IPS-20b (cell line): ENCODE results near the gene TTLL5.

ENCODE experiments used
- H3K27ac ChIP-seq: one replicate; pipeline ENCODE4 v1.5.1; 2013; ENCODE audit warnings: low read length
- H3K27me3 ChIP-seq: 2 replicates; pipeline ENCODE4 v1.6.1; 2013; ENCODE audit warnings: mild to moderate bottlenecking, low read length, inconsistent platforms; ENCODE audit not compliant: insufficient read depth
- H3K36me3 ChIP-seq: 2 replicates; pipeline ENCODE4 v1.6.1; 2013; ENCODE audit warnings: low read depth, mild to moderate bottlenecking, inconsistent platforms, low read length, moderate library complexity; ENCODE audit not compliant: insufficient read depth
- H3K4me1 ChIP-seq: 2 replicates; pipeline ENCODE4 v1.6.1; 2013; ENCODE audit warnings: mild to moderate bottlenecking, control low read depth, inconsistent platforms, low read length, moderate library complexity; ENCODE audit not compliant: insufficient read depth
- H3K4me3 ChIP-seq: 2 replicates; pipeline ENCODE4 v1.5.1; 2013; ENCODE audit warnings: mild to moderate bottlenecking, low read length, inconsistent platforms
- H3K9ac ChIP-seq: 2 replicates; pipeline ENCODE4 v1.6.1; 2013; ENCODE audit warnings: low read depth, mild to moderate bottlenecking, inconsistent platforms, low read length, moderate library complexity
- H3K9me3 ChIP-seq: 2 replicates; pipeline ENCODE4 v1.6.1; 2013; ENCODE audit warnings: mild to moderate bottlenecking, low read depth, low read length, inconsistent platforms; ENCODE audit not compliant: insufficient read depth

The TTLL5 gene

DNA sequence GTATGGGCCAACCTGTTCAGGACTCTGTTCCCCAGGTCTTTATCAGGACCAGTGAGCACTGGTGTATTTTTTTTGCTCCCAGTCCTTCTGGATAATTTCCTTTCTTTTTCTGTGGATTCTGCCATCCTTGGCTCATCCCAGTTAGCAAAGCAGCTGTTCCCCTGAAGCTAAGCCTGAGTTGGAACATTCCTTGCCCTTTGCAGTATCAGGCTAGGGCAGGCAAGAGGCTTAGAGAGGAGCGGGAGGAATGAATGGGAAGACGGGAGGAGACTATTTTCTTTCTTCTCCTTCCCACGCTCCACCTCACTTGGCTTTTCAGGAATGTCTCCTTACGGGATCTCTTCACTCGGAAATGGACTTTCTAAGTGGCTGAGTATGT lies 29.6 kb upstream of the TTLL5 start:
- Histone ChIP-seq H3K27ac (peak overlapping the region; percentile 83), H3K27me3 (no peaks in the 10 kb centered on the region), H3K4me1 (peaks cover 25% of the 10 kb centered on the region), H3K4me3 (peak overlapping the region; percentile 50), H3K36me3 (no peaks in the 10 kb centered on the region), H3K9me3 (no peaks in the 10 kb centered on the region), H3K9ac (peak overlapping the region; percentile 73; the same call in 1 of the 2 replicates)

DNA sequence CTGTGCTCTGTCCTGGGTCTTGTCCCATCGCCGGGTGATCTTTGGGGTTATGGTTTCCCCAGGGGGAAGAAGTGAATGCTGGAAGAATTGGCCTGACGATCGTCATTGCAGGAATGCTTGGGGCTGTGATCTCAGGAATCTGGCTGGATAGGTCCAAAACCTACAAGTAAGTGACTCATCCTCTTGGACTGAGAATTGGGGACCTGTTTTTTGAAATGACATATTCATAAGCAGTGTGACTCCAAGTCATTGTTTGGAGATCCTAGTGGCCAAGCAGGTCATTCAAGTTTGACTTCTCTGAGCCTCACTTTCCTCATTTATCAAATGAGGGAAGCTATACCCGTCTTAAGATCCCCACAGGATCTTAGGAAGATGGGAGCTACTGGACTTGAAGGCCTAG lies 26.2 kb upstream of the TTLL5 start:
- no peak overlapping the region for H3K27ac ChIP-seq
- H3K36me3 ChIP-seq = no peaks in the 10 kb centered on the region
- H3K4me1 ChIP-seq = peaks cover 23% of the 10 kb centered on the region
- H3K4me3 ChIP-seq = no peak overlapping the region
- no peak overlapping the region for H3K9ac ChIP-seq
- H3K27me3 ChIP-seq = no peaks in the 10 kb centered on the region
- no peaks in the 10 kb centered on the region for H3K9me3 ChIP-seq

DNA sequence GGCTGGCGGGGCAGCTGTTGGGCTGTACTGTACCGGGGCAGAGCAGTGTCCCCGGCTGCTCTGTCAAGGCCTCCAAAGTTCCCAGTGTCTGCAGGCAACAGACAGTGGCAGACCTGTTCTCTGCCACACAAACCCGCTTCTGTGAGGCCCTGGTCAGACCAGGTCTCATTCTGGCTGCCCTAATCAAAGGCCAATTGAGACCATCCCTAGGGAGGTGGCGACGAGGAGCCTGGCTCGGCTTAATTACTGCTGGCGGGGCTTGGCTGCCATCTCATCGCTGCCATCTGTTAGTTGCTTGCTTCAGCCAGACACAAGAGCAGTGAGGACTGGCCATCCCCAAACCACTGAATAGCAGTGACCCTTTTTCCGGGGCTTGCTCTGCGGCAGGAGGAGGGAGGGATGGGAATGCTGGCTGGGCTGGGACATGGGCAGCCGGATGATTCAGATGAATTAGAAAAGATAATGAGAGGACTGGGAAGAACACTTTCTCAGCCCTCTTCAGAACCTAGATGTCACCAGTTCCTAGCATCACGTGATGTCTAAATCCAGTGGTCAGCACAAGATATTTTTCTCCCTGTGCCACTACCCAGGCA lies 24.9 kb upstream of the TTLL5 start:
- Histone ChIP-seq H3K4me3 (no peak overlapping the region), H3K27ac (no peak overlapping the region), H3K9me3 (no peaks in the 10 kb centered on the region), H3K4me1 (peaks cover 14% of the 10 kb centered on the region), H3K27me3 (no peaks in the 10 kb centered on the region), H3K36me3 (no peaks in the 10 kb centered on the region), H3K9ac (no peak overlapping the region)

DNA sequence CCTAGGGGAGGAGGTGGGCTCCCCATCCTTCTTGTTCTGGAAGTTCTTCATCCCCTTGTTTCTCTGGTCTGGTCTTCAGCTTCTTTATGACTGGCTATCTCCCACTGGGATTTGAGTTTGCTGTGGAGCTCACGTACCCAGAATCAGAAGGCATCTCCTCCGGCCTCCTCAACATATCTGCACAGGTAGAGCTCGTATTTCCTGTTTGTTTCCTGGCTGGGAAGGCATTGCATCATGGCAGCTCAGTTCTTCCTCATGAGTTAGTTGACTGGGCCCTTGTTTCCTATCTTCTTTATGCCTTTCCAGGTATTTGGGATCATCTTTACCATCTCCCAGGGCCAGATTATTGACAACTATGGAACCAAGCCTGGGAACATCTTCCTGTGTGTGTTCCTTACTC lies 20.2 kb upstream of the TTLL5 start:
- Histone ChIP-seq H3K9me3 (no peaks in the 10 kb centered on the region), H3K27me3 (no peaks in the 10 kb centered on the region), H3K27ac (no peak overlapping the region), H3K4me1 (no peaks in the 10 kb centered on the region), H3K36me3 (no peaks in the 10 kb centered on the region), H3K4me3 (no peak overlapping the region), H3K9ac (no peak overlapping the region)

DNA sequence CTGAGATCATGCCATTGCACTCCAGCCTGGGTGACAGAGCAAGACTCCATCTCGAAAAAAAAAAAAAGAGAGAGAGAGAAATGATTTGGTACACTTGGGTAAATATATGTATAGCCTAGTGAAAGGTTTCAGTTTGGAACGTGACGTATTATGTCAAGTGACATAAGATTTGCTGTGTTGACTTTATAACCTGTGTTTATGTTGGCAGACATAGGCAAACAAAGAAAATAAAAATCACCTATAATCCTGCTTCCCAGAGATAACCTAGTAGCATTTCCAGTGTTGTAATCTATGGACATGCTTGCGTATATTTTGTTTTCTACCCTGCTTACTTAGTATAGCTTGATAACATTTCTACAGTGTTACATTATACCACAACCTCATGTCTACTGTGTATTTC lies 17.1 kb upstream of the TTLL5 start:
- Histone ChIP-seq H3K4me3 (no peak overlapping the region), H3K27me3 (no peaks in the 10 kb centered on the region), H3K36me3 (peaks cover 16% of the 10 kb centered on the region), H3K4me1 (no peaks in the 10 kb centered on the region), H3K9ac (no peak overlapping the region), H3K27ac (no peak overlapping the region), H3K9me3 (no peaks in the 10 kb centered on the region)

DNA sequence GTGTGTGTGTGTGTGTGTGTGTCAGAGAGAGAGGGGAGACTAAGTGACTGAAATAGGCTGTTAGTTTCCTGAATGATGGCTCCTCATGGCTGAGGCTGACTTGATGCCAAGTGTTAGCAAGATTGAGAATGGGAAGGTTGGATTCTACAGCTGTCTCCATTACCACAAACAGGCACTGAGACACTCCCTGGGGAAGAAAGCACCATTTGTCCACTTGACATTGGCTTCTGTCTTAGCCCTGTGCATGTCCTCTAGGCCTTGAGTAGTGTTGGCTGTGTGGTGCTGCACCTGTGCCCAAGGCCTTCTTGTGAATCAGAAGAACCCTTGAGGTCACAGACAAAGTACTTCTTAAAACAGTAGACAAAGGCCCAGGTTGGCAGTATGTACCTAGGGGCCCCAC lies 16.0 kb upstream of the TTLL5 start:
- no peak overlapping the region for H3K9ac ChIP-seq
- no peaks in the 10 kb centered on the region for H3K9me3 ChIP-seq
- no peak overlapping the region for H3K27ac ChIP-seq
- no peaks in the 10 kb centered on the region for H3K27me3 ChIP-seq
- no peak overlapping the region for H3K4me3 ChIP-seq
- H3K4me1 ChIP-seq = no peaks in the 10 kb centered on the region
- peaks cover 27% of the 10 kb centered on the region for H3K36me3 ChIP-seq

DNA sequence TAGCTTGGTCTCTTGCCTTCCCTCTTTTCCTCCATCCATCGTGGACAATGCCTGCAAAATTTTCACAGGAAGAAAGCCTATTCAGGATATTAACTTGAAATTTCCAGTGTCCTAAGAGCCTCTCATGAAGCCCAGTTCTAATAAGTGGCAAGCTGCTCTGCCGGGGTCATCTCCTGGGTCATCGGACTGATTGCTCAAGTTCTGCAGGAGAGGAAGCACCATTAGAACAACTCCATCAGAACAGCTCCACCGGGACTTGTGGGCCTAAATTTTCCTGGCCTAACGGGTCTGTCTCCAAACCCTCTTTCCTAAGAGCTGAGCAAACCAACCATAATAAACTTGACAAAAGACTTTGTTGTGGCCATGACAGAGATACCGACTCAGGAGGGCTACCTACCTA lies 14.3 kb upstream of the TTLL5 start:
- Histone ChIP-seq H3K4me3 (no peak overlapping the region), H3K9me3 (no peaks in the 10 kb centered on the region), H3K9ac (no peak overlapping the region), H3K27ac (no peak overlapping the region), H3K4me1 (no peaks in the 10 kb centered on the region), H3K27me3 (no peaks in the 10 kb centered on the region), H3K36me3 (peaks cover 44% of the 10 kb centered on the region)

DNA sequence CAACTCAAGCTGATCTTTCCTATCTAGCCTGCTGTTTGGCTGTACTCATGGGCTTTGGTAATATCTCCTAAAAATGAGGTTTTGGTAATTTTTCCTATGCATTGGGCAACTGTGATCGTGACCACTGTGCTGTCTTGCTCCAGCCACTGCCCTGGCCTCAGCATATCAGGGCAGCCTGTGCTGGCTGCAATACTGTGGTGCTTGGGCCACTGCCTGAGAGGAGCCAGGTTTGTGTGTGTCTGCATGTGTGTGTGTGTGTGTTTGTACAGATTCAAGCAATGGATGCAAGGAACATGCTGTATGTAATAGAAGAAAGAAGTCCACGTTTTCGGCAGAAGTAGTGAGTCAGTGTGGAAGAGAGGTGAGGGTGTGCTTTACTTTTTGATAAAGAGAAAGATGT lies 13.4 kb upstream of the TTLL5 start:
- Histone ChIP-seq H3K27me3 (no peaks in the 10 kb centered on the region), H3K27ac (no peak overlapping the region), H3K9ac (no peak overlapping the region), H3K4me1 (no peaks in the 10 kb centered on the region), H3K4me3 (no peak overlapping the region), H3K36me3 (peaks cover 52% of the 10 kb centered on the region), H3K9me3 (no peaks in the 10 kb centered on the region)

DNA sequence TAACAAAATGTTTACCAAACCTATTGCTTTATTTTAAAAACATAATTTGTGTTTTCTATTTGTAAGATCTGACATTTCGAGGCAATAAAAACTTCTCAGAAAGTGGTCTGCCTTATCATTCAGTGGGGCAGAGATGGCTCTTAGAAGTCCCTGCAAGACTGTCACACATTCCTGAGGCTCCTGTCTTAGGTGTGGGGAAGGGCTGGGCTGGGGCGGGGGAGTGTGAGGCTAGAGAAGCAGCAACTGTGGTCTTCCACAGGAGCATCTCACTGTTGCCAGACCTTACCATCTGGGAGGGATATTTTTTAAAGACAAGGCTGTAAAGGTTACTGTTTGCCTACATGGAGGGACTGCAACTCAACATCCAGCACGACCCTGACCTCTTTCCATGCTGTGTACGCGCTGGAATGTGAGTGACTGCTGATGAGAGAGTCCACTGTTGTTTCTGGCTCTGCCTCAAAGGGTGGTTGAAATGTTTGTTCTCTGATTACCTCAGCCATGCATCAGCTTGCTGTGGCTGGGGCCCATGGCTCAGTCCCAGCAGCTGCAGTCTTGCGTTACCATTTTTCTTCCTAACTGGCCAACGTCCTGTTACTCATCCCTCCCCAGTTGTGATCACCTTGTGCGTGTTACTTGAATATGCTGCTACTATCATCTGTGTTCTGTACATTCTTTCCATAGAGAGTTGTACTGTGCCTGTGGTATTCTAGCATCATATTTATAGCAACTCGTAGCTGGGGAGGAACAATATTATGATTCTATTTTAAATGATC lies 12.8 kb upstream of the TTLL5 start:
- H3K4me3 ChIP-seq = no peak overlapping the region
- peaks cover 57% of the 10 kb centered on the region for H3K36me3 ChIP-seq
- H3K27me3 ChIP-seq = no peaks in the 10 kb centered on the region
- no peaks in the 10 kb centered on the region for H3K4me1 ChIP-seq
- H3K27ac ChIP-seq = no peak overlapping the region
- H3K9me3 ChIP-seq = no peaks in the 10 kb centered on the region
- no peak overlapping the region for H3K9ac ChIP-seq

DNA sequence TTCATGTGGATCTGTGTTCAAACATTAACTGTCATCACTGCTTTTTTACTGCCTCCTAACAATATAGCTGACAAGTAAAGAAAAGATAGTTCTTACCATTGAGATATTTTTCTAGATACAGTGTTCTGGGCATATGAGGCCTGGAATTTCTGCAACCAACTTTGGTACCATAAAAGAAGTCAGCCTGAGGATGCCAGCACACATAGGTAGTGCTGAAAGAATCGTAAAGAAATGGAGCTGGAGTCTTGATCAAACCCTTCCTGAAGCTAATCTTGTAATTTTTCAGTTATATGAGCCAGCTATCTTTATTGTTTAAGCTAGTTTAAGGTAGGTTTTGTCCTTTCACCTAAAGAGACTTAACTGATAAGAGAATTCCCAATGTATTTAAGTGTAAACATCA lies 11.7 kb upstream of the TTLL5 start:
- H3K27ac ChIP-seq = no peak overlapping the region
- 0 out of 2 replicates have a peak, but pooled peaks cover 2% of the 10 kb centered on the region for H3K4me1 ChIP-seq
- H3K27me3 ChIP-seq = no peaks in the 10 kb centered on the region
- no peak overlapping the region for H3K9ac ChIP-seq
- no peak overlapping the region for H3K4me3 ChIP-seq
- peaks cover 68% of the 10 kb centered on the region for H3K36me3 ChIP-seq
- no peaks in the 10 kb centered on the region for H3K9me3 ChIP-seq

DNA sequence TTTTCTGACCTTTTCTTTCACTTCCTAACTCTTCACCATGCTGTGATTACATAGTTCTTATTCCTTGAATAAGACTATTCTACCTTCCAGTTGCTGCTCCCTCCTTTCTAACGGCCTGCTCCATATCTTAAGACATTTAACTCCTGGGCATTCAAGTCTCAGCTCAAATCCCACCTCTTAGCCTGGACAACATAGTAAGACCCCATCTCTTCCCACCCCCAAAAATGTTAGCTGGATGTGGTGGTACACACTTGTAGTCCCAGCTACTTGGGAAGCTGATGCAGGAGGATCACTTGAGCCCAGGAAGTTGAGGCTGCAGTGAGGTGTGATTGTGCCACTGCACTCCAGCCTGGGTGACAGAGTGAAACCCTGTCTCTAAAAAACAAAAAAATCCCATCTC lies 11.3 kb upstream of the TTLL5 start:
- 0 out of 2 replicates have a peak, but pooled peaks cover 2% of the 10 kb centered on the region for H3K4me1 ChIP-seq
- H3K36me3 ChIP-seq = peaks cover 72% of the 10 kb centered on the region
- no peak overlapping the region for H3K27ac ChIP-seq
- no peak overlapping the region for H3K9ac ChIP-seq
- H3K4me3 ChIP-seq = no peak overlapping the region
- H3K9me3 ChIP-seq = no peaks in the 10 kb centered on the region
- no peaks in the 10 kb centered on the region for H3K27me3 ChIP-seq
